GM19328 (cell line): ENCODE results near the gene BIRC2.

Experiments
- ATAC-seq: cut with Tn5 transposase; IDR thresholded peaks from one replicate; pipeline ENCODE4 v1.9.1; 2021; ENCODE audit warnings: mild to moderate bottlenecking, moderate library complexity; ENCODE audit not compliant: unreplicated experiment

The BIRC2 gene

DNA sequence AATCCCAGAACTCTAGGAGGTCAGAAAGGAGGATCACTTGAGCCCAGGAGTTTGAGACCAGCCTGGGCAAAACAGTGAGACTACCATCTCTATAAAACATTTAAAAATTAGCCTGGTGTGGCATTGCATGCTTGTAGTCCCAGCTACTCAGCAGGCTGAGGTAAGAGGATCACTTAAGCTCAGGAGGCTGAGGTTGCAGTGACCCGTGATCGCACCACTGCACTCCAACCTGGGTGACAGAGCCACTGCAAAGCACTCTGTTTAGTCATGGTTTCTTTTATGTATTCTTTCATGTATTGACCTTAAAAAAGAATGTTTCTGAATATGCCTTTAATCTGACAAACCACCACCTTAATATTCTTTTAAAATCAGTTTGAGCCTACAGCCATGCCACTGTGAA is 52.2 kb downstream of the BIRC2 start:
- ATAC-seq = no peak

DNA sequence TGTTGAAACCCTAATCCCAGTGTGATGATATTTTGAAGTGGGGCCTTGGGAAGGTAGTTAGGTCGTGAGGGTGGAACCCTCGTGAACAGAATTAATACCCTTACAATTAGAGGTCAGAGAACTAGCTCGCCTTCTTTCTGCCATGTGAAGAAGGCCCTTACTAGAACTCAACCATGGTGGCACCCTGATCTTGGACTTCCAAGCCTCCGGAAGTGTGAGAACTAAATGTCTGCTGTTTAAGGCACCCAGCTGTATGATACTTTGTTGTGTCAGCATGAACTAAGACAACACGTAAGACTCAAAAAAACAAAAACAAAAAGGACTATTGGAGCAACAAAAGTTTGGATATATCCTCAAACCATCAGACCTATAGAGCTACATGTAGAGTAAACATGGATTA is 53.6 kb downstream of the BIRC2 start:
- no peak for ATAC-seq

DNA sequence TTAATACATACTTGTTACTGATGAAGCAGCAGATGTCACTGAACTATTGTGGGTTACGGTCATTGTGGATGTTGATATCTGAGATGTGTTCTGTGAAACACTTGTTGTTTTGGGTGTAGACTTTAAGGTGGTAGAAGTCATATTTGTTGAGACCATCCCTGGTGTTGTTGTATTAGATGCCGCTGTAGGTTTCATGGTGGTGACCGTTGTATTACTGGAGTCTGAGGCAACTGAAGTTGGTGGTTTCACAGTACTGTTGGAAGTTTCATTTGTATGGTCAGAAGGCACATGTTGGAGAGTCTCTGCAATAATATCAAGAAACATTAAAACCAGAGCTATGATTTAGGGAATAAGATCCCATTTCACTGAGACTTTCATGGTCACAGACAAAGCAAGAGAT is 54.9 kb downstream of the BIRC2 start:
- no peak for ATAC-seq

DNA sequence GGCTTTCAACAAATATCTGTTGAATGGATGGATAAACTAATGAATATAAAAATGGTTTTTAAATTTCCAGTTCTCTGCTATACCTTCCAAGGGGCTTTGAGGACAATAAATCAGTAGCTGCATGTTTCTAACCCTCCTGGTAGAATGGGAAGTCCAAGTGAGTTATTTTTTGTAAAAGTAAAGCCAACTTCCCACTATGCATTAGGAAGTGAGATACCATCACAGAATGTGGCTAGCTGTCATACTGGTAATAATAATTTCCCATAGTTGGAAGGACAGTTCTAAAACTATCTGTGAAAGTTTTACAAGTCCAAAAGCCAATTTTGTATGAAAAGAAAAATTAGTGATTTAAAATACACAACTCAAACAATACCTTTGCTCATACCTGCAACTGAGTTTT is 55.5 kb downstream of the BIRC2 start:
- ATAC-seq = no peak

DNA sequence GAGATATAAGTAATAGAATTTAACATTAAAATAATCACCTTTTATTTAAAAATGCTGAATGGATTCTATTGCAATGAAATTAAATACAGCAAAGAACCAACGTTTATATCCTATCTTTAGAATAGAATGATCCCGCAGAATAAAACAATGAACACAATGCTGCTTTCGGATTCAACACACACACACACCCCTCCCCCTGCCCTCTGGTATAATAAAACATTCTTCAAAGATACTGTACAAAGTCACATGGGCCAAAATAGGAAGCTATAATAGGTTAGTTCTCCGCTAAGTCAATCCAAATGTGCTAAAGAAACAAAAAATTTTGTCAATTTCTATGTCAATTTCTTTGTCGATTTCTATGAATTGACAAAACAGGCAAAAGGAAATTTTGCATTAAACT is 58.5 kb downstream of the BIRC2 start:
- no peak for ATAC-seq

DNA sequence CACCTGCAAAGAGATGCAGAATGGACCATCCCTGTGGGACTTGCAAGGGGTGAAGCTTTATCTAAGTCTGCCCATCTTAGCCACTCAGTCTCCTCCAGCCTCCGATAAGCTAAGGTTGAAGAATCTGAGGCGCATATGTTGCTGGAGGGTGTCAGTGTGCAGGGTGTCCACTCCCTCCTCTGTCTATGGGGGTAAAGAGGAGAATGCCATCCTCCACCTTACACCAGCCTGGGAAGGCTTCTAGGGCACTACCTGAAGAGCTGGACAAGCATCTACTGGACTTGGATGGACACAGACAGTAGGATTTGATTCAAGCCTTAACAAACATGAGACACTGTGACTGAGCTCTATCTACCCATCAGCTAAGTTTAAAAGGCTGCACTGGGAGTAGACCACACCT is 59.1 kb downstream of the BIRC2 start:
- ATAC-seq = no peak

DNA sequence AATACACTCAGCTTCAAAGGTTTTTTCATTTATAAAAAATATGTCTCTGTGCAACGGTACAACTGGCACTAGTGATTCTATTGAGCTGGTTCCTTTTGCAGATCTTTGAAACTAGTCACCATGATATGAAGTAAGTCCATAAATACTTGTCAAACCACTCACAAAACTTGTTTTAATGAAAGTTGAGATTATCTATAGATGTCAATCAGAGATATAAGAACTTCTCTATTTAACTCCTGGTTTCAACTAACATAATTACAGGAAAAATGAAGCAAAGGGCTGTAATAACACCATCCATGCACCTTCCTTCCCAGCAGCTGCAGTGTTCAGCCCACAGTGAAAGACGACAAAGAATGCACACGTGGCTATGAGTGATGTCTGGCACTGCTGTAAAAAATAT is 60.9 kb downstream of the BIRC2 start:
- no peak for ATAC-seq

DNA sequence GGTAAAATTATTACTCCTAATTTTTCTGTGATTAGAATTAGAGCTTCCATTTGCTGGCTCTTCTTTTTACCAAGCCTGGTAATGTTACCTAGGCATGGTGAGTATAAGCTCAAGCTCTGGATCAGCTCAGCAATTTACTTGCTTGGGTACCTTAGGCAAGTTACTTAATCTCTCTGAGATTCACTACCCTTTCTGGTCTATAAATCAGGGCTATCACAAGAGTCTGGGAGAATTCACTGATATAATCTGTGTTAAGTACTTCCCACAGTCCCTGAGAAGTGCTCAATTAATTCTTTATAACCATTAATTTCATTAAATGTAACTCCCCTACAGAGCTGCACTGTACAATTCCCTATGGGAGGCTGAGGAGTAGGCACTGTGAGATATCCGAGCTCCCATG is 61.3 kb downstream of the BIRC2 start:
- ATAC-seq = no peak

DNA sequence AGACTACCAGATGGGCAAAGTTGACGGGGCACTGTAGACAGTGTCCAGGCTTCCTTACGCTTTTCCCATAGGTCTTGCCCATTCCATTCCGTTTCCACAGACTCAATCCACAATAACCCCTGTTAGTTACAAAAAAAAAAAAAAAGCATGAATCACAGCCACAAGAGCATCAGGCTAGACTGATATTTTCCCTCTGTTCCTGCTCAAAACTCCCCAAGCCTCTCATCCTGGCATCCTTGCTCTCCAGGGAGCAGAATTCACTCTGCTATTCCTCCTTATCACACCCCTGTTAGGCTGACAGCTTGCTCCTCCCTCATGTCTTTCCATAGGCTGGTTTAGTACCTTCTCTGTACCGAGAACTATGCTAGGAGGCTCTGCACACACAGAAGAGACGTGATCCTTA is 63.4 kb downstream of the BIRC2 start:
- ATAC-seq = no peak

DNA sequence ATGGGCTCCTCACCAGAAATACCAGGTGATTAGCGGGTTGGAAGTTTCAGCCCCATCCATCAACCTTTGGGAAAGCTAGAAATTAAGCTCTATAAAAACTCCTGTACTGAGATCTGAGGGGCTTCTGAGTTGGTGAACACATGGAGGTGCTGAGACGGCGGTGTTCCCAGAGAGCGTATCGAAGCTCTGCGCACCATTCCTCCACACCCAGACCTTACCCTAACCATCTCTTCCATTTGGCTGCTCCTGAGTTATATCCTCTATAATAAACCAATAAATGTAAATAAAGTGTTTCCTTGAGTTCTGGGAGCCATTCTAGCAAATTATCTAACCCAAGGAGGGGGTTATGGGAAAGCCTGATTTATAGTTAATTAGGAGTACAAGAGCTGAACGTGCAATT is 64.1 kb downstream of the BIRC2 start:
- no peak for ATAC-seq

DNA sequence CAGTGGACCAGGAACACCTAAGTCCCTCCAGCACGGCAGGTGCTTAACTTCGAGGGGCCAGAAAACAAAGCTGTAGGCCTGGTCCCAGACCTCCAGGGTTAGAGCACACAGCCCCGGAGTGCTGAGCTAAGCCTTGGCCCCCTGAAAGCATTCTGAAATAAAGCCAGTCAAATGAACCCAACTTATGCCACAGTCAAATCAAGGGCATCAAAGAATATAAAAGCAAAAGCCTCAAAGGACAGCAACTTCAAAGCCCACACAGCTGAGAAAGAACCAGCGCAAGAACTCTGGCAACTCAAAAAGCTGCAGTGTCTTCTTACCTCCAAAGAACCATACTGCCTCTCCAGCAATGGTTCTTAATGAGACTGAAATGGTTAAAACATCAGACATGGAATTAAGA is 66.5 kb downstream of the BIRC2 start:
- no peak for ATAC-seq

DNA sequence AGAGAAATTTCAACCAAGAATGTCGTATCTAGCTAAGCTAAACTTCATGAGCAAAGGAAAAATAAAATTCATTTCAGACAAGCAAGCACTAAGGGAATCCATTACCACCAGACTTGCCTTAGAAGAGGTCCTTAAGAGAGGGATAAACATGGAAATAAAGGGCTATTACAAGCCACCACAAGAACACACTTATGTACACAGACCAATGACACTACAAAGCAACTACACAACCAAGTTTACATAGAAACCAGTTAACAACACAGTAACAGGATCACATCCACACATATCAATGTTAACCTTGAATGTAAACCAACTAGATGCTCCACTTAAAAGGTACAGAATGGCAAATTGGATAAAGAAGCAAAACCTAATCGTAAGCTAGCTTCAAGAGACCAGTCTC is 67.5 kb downstream of the BIRC2 start:
- ATAC-seq = no peak

DNA sequence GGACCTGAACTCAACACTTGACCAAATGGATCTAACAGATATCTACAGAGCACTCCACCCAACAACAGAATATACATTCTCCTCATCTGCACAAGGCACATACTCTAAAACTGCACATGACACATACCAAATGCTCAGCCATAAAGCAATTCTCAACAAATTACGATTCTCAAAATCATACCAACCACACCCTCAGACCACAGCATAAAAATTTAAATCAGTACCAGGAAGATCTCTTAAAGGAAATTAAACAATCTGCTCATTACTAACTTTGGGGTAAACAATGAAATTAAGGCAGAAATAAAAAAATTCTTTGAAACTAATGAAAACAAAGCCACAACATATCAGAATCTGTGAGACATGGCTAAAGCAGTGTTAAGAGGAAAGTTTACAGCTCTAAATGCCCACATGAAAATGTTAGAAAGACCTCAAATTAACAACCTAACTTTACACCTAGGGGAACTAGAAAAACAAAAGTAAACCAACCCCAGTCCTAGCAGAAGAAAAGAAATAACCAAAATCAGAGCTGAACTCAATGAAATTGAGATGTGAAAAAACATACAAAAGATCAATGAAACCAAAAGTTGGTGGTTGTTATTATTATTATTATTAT is 68.4 kb downstream of the BIRC2 start:
- no peak for ATAC-seq

DNA sequence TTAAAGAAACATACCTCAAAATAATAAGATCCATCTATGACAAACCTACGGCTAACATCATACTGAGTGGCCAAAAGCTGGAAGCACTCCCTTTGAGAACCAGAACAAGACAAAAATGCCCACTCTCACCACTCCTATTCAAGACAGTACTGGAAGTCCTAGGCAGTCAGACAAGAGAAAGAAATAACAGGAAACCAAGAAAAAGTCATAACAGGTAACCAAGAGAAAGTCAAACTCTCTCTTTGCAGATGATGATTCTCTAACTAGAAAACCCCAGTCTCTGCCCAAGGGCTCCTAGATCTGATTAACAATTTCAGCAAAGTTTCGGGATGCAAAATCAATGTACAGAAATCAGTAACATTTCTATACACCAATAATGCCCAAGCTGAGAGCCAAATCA is 70.0 kb downstream of the BIRC2 start:
- no peak for ATAC-seq

DNA sequence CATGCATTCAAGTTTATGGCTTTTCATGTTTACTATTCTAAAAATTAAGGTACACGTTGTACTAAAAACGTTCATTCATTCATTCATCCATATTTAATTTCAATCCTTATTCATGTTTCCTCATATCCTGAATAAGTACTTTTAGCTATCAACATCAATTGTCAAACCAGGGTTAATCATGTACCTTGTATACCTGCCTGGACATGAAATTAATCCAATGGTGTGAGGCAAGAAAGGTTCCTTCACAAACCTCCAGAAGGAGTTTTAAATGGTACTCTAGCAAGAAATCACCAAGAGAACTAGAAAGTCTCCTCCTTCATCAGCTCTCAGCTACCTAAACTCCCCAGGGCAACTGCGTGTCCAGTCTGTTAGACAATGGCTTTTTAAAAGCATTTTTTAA is 72.2 kb downstream of the BIRC2 start:
- no peak for ATAC-seq

DNA sequence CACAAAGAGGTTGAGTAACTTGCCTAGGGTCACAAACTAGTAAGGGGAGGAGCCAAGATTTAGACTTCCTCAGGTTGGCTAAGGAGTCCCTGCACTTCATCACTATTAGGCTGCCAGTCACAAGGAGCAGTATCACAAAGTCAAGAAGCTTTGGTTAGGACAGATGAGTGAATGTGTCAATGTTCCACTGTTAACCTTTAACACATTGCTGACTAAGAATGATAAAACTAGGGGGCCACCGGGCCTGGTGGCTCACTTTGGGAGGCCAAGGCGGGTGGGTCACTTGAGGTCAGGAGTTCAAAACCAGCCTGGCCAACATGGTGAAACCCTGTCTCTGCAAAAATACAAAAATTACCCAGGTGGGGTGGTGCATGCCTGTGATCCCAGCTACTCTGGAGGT is 73.5 kb downstream of the BIRC2 start:
- peak; percentile 56 for ATAC-seq

DNA sequence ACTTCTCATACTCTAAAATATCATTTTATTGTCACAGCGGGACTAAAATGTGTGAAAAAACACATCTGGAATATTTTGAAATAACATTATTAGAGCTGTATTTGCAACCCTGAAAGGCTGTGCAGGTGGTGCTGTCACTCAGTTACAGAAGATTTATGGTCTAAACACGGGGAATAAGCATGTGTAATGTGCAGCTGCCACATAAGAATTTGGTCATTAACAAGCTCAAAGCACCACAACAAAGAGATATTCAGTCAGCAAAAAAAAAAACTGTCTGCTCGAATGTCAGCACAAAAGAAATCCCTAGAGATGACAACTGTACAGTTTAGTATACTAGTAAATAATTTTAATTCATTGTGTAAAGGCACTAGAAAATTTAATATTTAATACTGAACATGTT is 74.2 kb downstream of the BIRC2 start:
- no peak for ATAC-seq

DNA sequence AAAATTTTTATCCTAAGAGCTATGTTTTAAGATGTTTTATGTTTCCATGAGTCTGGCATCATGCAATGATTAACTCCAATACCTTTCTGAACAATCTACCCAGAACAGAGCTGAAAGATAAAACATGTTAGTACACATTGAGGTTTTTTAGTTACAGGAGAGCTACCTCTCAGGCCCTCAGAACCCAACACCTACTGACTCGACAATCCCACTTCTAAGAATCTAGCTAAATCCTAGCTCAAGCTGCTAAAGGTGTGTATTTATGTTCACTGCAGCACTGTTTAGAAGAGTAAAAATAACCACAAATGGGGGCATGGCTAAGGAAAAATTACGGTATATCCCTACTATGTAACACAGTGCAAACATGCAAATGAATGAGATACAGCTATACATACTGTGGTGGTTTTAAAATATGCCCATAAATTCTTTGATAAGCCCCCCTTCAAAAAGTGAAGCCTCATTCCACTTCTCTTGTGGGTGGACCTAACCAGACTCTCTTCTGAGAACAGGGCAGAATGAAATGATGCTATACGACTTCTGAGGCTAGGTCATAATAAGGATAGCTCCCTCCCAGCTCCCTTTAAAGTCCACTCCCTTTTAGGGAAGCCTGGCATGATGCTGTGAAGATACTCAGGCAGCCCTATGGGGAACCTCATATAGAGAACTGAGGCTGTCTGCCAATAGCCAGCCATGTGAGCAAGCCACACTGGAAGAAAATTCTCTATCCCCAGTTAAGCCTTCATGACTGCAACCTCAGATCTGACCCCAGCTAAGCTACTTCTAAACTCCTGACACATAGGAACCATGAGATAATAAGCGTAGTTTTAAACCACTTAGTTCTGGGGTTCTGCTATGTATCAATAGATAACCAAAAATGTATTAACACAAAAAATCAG is 76.1 kb downstream of the BIRC2 start:
- no peak for ATAC-seq

DNA sequence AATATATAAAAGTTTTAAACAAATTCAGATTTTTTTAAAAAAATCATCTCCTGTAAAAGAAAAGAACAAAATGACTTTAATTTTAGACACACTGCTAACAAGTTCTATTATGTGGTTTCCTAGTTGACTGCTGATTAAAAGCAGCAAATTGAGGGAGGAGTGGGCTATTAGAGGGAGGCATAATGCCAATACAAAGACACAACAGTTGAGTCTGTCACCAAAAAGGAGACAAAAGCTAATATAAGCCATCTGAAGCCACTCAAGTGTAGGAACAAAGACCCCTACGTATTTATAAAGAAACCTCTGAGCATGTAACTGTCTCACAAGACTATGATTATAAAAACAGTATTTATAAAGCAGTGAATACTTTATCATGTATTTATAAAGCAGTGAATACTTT is 76.9 kb downstream of the BIRC2 start:
- no peak for ATAC-seq

DNA sequence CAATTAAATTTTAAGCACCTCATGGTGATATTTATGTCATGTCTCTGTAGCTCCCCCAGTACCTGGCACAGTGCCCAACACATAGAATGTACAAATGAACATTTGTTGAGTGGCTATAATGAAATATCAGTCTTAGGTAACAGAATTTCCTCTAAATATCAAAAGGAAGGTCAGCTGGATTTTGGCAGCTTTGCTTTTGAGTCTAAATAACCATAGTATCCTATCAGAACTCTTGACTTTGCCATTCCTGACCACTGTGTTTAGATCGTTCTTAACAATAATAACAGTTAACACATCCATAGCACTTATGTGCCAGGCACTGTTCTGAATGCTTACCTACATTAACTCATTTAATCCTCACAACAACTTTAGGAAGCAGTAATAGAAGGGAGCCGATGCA is 79.0 kb downstream of the BIRC2 start:
- ATAC-seq = no peak

DNA sequence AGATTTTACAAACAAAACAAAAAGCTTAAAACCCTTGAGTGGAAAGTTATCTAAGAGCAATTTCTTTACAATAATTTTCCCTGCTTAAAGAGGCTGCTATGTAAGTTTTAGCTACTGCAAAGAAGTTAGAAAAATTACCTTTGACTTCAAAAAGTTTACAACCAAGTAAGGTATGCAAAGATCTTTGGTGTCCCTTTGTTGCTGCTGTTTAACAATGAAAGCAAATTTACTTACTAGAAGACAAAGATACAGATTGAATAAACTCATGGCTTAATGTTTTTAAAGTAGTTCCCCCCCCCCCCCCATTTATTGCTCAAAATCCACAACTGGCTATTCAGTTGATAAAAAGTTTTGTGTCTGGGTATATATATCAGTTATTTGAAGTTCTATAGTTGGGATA is 79.6 kb downstream of the BIRC2 start:
- no peak for ATAC-seq

DNA sequence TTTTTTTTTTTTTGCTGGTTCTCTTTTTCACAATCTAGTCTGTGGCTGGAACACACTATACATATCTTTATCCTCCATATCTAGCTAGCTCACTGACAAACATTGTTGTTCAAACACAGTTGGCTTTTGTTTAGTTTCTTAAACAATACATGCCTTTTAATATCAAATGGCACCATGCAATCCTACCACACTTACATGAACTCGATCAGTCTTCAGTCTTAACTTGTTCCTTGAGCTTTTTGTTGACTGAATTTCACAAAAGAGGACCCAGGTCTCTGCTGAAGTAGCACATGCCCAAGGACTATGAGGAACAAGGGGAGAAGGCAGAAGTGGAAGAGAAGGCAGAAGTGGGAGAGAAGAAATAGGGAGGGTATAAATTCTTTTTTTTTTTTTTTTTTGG is 80.1 kb downstream of the BIRC2 start:
- ATAC-seq = no peak
